HL-60 (cell line): ENCODE data around the gene AVEN.

Source experiments
- DNase-seq, 2 experiments: peaks; one replicate each; pipeline ENCODE4 v3.0.0-alpha.2; 2010 to 2020; ENCODE audit warnings: low read depth in 1 of 2, low spot score in 1 of 2
- H3K27ac ChIP-seq: fragments of 250-450 bp; sonication (Bioruptor Pico); replicated peaks from 2 replicates; pipeline ENCODE4 v1.5.1; 2020; ENCODE audit warnings: mild to moderate bottlenecking, moderate library complexity
- H3K27me3 ChIP-seq: fragments of 250-450 bp; sonication (Bioruptor Pico); 2 replicates; pipeline ENCODE4 v1.5.1; 2021; ENCODE audit warnings: mild to moderate bottlenecking, moderate library complexity; ENCODE audit not compliant: insufficient read depth, poor library complexity, severe bottlenecking
- H3K4me3 ChIP-seq: replicated peaks from 2 replicates; pipeline ENCODE4 v1.5.1; 2011; ENCODE audit warnings: mild to moderate bottlenecking, control low read depth, low read length; ENCODE audit not compliant: insufficient read depth
- CTCF ChIP-seq: IDR thresholded peaks from one replicate; pipeline ENCODE4 v1.5.1; 2011; ENCODE audit warnings: low read length, control low read depth, inconsistent platforms; ENCODE audit not compliant: insufficient read depth
- GABPA ChIP-seq: IDR thresholded peaks from 2 replicates; pipeline ENCODE4 v1.6.1; 2012; ENCODE audit warnings: low read depth
- POLR2AphosphoS5 ChIP-seq: IDR thresholded peaks from 2 replicates; pipeline ENCODE4 v1.6.1; 2012; ENCODE audit warnings: low read depth
- REST ChIP-seq: IDR thresholded peaks from 2 replicates; pipeline ENCODE4 v1.6.1; 2012; ENCODE audit warnings: low read depth; ENCODE audit not compliant: insufficient replicate concordance
- SPI1 ChIP-seq: IDR thresholded peaks from 2 replicates; pipeline ENCODE4 v1.6.1; 2012; ENCODE audit warnings: low read depth, mild to moderate bottlenecking, borderline replicate concordance

The AVEN gene

GRCh38 chr15:33994005-33994615 lies 44.9 kb downstream of the AVEN start:
- H3K27me3 ChIP-seq, result no peaks in the 10 kb centered on the region
- peak in 1 of 2 experiments; percentile 32 for DNase-seq
- TF ChIP-seq POLR2AphosphoS5 (no peak), SPI1 (no peak), CTCF (no peak), GABPA (no peak), REST (no peak)
- no peak overlapping the region for H3K4me3 ChIP-seq
- no peak overlapping the region for H3K27ac ChIP-seq

- no peak overlapping the region for H3K27ac ChIP-seq
- no peak overlapping the region for H3K4me3 ChIP-seq
- no peaks in the 10 kb centered on the region for H3K27me3 ChIP-seq
- TF ChIP-seq REST (no peak), SPI1 (no peak), CTCF (no peak), POLR2AphosphoS5 (no peak), GABPA (no peak)
- DNase-seq, result no peak
Observed at GRCh38 chr15:33988384-33988783, 50.6 kb downstream of the AVEN start.

- Histone ChIP-seq H3K27ac (no peak overlapping the region), H3K4me3 (no peak overlapping the region), H3K27me3 (no peaks in the 10 kb centered on the region)
- DNase-seq, result no peak
- TF ChIP-seq REST, result no peak
- no peak for TF ChIP-seq POLR2AphosphoS5
- TF ChIP-seq CTCF, result no peak
- no peak for TF ChIP-seq SPI1
- no peak for TF ChIP-seq GABPA
Observed at GRCh38 chr15:33987444-33987843, 51.6 kb downstream of the AVEN start.
